Nasal cavity respiratory epithelium epithelial cell of viscerocranial mucosa (primary cell): ENCODE data around the gene DHX38. TPM values are rescaled to one million over a fixed set of nuclear protein-coding genes. Genes with fewer than 3 reads are reported as not detected.

Experiments used
- total RNA-seq: library from RNA; depleted of rRNA; stranded (reverse); fragments of >200 nt; gene quantifications from 2 replicates; pipeline ENCODE4 v1.2.3, GENCODE V29; 2014

DHX38 gene
- 79.6 and 89.9 TPM in 2 replicates for total RNA-seq

GRCh38 chr16:72093448-72094265 is at the start of gene DHX38, which contains the start of gene TXNL4B:
Gene DHX38 (plus strand): TSS chr16:72093847. CDS start chr16:72096158, 2,311 bp downstream.
Gene TXNL4B (minus strand): TSS chr16:72093620. CDS start chr16:72090749, 2,871 bp downstream.

GRCh38 chr16:72054254-72054847 is 39.3 kb upstream of the DHX38 start, which contains the start of gene HP:
Gene HP (plus strand): TSS chr16:72054505. CDS start chr16:72054653, 148 bp downstream.

Other genes with a start within 250 kb of the DHX38 start
- 17.4 and 24.9 TPM in 2 replicates for gene ATXN1L, start 247.9 kb upstream of the DHX38 start, total RNA-seq
- gene ZNF821, start 209.7 kb upstream of the DHX38 start, total RNA-seq, result 6.7 and 7.2 TPM in 2 replicates
- 148 and 188 TPM in 2 replicates for gene IST1, start 198.3 kb upstream of the DHX38 start, total RNA-seq
- gene PKD1L3, start 93.4 kb upstream of the DHX38 start, total RNA-seq, result under 0.01 TPM in 1 of 2 replicates, not detected in the other
- gene DHODH, start 85.1 kb upstream of the DHX38 start, total RNA-seq, result 6.1 and 15.0 TPM in 2 replicates
- gene HP, start 39.3 kb upstream of the DHX38 start, total RNA-seq, result under 0.01 TPM in 1 of 2 replicates, not detected in the other
- gene HPR, start 30.6 kb upstream of the DHX38 start, total RNA-seq, result not detected in 2 replicates
- gene TXNL4B, start 227 bp upstream of the DHX38 start, total RNA-seq, result 8.9 and 11.0 TPM in 2 replicates
- gene PMFBP1, start 78.3 kb downstream of the DHX38 start, total RNA-seq, result 0.50 and 0.68 TPM in 2 replicates